HG03460 (cell line): ENCODE measurements around the gene CRISPLD2.

Experiments used
- ATAC-seq: cut with Tn5 transposase; IDR thresholded peaks from one replicate; pipeline ENCODE4 v1.9.1; 2021; ENCODE audit not compliant: unreplicated experiment

The CRISPLD2 gene

DNA sequence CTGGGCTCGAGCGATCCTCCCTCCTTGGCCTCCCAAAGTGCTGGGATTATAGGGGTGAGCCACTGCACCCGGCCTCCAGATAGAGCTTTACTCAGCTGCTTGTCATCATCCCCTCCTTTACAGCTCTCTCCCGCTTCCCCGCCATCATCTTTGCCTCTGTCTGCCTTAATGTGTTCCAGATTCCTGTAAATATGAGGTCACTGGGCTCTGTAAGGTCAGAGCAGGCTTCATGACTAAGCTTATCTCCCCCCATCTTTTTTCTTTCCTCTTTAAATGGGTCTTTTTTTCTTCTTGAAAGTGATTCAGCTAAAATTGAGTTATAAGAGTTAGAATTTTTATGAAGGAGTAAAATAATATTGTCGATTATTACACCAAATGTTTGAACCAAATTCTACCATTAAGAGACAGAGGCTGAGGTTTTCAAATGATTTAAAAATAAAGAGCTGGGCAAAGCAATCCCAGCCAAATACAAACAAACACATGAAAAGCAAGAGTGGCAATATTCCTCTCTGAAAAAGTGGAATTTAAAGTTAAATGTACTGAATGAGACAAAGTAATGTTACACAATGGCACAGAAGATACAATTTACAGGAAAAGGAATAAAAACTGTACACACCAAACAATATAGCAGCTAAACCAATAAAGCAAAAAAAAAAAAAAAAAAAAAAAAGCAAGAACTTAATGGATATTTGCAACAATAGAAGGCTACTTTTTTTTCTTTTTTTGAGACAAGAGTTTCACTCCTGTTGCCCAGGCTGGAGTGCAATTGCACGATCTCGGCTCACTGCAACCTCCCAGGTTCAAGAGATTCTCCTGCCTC is 62.1 kb downstream of the CRISPLD2 start:
- ATAC-seq = no peak

DNA sequence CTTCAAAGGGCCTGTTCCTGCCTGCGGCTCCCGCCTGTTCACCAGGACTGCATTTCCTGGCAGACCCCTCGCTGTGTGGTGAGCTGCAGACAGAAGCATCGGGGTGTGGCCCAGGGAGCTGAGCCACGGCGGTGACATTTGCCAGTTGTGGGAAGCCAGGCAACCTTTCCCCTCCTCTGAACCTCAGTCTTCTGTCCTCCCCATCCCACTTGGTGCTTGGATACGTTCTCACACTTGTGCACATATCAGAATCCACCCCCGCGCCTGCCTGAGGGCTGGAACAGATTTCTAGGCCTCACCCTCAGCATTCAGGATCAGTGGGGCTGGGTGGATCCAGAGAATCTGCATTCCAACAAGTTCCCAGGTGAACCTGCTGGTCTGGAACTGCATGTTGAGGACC is 63.5 kb downstream of the CRISPLD2 start:
- ATAC-seq = no peak

DNA sequence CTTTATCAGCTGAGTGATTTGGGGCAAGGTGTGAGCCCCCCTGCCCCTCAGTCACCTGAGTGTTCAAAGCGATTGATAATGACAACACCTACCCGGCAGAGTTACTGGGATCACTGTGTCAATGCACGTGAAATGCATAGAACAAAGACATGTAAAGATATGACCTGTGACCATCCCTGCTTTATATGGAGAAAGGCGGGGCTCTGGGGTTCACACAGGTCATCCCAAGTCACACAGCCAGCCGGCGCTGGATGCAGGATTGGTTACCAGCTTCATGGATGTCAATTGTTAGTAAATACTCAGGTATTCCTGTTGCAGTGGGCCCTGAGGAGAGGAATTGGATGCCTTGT is 64.4 kb downstream of the CRISPLD2 start:
- ATAC-seq = no peak

GRCh38 chr16:84884596-84885341 is 65.0 kb downstream of the CRISPLD2 start:
- no peak for ATAC-seq

DNA sequence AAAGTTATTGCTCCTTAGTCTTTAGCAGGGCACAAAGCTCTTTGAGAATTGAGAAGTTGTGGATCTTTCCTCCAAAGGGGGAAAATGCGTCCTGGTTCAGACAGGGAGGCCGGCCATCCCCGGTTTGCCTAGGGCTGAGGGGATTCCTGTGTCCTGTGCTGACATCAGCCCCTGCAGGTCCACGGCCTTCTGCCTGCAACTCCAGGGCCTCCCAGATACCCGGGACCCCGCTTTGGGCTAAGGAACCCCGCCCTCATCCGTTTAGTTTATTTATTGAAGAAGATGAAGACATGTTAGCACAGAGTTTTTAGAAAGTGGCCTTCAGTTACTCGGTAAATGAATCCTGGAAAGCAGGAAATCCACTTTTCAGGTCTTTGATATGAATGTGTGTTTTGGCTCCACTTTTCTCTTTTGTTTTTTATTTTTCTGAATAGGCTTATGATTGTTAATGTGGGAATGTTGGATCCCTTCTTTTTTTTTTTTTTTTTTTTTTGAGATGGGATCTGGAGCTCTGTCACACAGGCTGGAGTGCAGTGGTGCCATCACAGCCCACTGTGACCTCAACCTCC is 65.6 kb downstream of the CRISPLD2 start:
- ATAC-seq = no peak

GRCh38 chr16:84886497-84887090 is 66.8 kb downstream of the CRISPLD2 start:
- no peak for ATAC-seq

GRCh38 chr16:84887207-84887606 is 67.4 kb downstream of the CRISPLD2 start:
- ATAC-seq = no peak

GRCh38 chr16:84888450-84888849 is 68.7 kb downstream of the CRISPLD2 start:
- no peak for ATAC-seq

DNA sequence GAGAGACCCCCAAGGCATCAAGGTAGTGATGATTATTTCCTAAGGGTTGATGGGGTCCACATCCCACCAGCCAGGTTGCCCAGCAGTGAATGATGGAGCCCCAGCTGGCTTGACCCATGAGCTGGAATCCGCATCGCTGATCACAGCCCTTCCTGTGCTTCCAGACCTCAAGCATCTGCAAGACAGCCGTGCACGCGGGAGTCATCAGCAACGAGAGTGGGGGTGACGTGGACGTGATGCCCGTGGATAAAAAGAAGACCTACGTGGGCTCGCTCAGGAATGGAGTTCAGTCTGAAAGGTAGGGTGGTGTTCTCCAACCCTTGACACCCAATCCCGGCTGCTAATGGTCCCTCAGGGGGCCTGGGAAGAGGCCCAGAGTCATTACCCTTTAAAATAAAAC is 69.3 kb downstream of the CRISPLD2 start:
- ATAC-seq = no peak

GRCh38 chr16:84890427-84890826 is 70.6 kb downstream of the CRISPLD2 start:
- ATAC-seq = no peak

GRCh38 chr16:84891149-84891795 is 71.5 kb downstream of the CRISPLD2 start:
- no peak for ATAC-seq

GRCh38 chr16:84892097-84892496 is 72.3 kb downstream of the CRISPLD2 start:
- ATAC-seq = no peak

DNA sequence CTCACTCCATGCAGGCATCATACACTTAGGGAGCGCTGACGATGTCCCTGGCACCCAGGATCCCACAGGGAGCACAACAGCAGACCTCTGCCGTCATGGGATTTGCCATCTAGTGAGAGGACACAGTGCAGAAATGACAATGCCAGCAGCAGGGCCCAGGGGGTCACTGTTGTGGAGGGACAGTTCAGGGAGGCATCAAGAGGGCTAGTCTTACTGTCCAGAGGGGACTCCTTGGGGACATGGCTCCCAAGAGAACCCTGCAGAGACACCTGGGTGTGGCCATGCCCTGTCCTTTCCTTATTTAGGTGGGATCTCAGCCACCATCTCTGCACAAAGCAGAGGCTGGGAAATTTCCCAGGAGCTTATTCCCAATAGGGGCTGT is 73.7 kb downstream of the CRISPLD2 start:
- no peak for ATAC-seq

GRCh38 chr16:84893849-84894599 is 74.2 kb downstream of the CRISPLD2 start:
- ATAC-seq = no peak

GRCh38 chr16:84895016-84895415 is 75.2 kb downstream of the CRISPLD2 start:
- no peak for ATAC-seq

- ATAC-seq = no peak
Observed at GRCh38 chr16:84896847-84897246, 77.1 kb downstream of the CRISPLD2 start.

GRCh38 chr16:84897911-84898377 is 78.2 kb downstream of the CRISPLD2 start:
- ATAC-seq = no peak

DNA sequence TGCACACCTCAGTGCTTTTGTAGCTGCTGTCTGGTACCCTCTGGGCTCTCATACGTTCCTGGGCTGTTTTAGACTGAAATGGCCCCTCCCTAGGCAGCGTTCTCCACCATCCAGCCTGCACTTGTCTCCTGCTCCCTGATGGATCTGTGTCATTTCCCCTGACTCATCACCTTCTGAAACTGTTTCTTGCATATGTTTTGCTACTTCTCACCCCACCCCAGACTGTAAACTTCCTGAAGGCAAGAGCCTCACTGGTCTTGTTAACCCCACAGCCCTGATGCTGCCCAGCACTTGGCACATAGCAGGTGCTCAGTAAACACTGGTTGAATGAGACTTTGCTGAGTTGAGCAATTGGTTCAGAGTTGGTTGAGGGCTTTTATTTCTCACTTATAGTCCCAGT is 78.7 kb downstream of the CRISPLD2 start:
- no peak for ATAC-seq

GRCh38 chr16:84899414-84899813 is 79.6 kb downstream of the CRISPLD2 start:
- ATAC-seq = no peak

DNA sequence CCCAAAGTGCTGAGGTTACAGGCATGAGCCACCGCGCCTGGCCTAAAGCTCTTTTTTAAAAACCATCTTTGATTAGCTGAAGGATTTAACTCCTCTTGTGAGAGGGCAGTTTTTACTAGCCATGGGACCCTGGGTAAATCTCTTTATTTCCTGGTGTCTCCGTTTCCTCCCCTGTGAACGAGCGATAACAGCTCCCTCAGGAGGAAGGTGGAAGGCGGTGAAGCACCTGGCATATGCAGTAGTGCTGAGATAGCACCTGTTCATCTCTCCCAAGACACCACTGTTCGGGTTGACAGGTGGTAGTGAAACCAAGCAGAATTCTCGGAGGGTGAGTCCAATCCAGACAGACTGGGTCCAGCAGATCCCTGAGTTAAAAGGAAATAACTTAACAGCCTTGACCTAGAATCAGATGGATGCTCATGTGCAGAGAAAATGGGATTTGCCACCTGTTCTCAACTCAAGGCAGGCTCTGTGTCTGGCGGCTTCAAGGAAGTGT is 86.2 kb downstream of the CRISPLD2 start:
- no peak for ATAC-seq
